ENCODE measurements around the gene ZBTB24. TPM values are rescaled to one million over a fixed set of nuclear protein-coding genes. Genes with fewer than 3 reads are reported as not detected.

ZBTB24 gene
- total and polyA plus RNA-seq, 8 donors: 1.4 to 9.3 (median 2.9) TPM

DNA sequence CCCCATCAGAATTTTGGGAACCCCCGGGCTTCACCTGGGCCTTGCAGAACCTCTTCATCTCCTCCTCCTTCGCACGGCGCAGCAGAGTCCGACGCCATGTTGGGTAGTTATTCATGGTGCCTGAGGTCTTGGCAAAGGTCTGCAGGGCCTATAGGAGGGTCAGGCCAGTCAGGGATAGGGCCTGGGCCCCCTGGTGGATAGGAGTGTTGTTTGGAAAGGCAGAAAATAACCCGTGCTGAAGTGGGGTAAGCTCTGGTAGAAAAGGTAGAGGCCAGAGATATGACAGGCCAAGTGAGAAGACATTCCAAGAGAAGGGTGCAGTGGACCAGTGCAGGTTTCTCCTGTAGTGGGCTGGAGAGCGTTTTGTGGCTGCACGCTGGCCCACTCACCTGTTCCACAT is 37.6 kb downstream of the ZBTB24 start:
- peaks cover 34 to 68% (median 51%) of the 10 kb centered on the region in 4 donors for H3K36me3 ChIP-seq

DNA sequence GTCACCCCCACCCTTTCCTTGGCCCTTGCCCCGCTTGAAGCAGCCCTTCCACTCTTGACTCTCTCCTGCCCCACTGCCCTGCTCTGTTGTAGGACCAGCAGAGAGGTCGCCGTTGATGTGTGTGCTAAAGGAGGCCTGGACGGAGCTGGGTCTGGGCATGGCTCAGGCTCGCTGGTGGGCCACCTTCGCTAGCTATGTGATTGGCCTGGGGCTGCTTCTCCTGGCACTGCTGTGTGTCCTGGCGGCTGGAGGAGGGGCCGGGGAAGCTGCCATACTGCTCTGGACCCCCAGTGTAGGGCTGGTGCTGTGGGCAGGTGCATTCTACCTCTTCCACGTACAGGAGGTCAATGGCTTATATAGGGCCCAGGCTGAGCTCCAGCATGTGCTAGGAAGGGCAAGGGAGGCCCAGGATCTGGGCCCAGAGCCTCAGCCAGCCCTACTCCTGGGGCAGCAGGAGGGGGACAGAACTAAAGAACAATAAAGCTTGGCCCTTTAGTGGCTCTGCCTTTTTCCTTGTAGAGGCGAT is 39.5 kb downstream of the ZBTB24 start:
- peaks cover 20 to 36% (median 29%) of the 10 kb centered on the region in 4 donors for H3K4me1 ChIP-seq
- H3K4me3 ChIP-seq: no peak overlapping the region
- intact Hi-C loops (cut with DNase I; ENCODE audit: low total_unique reads): no loop called here
- no peak for DNase-seq
- TF ChIP-seq EP300 (IDR thresholded peaks at IDR 0.05) (no peak), POLR2AphosphoS5 (IDR thresholded peaks at IDR 0.05) (no peak), POLR2A (IDR thresholded peaks at IDR 0.05) (no peak)
- TF ChIP-seq, protein P1, sequence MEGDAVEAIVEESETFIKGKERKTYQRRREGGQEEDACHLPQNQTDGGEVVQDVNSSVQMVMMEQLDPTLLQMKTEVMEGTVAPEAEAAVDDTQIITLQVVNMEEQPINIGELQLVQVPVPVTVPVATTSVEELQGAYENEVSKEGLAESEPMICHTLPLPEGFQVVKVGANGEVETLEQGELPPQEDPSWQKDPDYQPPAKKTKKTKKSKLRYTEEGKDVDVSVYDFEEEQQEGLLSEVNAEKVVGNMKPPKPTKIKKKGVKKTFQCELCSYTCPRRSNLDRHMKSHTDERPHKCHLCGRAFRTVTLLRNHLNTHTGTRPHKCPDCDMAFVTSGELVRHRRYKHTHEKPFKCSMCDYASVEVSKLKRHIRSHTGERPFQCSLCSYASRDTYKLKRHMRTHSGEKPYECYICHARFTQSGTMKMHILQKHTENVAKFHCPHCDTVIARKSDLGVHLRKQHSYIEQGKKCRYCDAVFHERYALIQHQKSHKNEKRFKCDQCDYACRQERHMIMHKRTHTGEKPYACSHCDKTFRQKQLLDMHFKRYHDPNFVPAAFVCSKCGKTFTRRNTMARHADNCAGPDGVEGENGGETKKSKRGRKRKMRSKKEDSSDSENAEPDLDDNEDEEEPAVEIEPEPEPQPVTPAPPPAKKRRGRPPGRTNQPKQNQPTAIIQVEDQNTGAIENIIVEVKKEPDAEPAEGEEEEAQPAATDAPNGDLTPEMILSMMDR (IDR thresholded peaks at IDR 0.05): no peak
- no peak overlapping the region for H3K27ac ChIP-seq
- H3K36me3 ChIP-seq: peaks cover 34 to 63% (median 51%) of the 10 kb centered on the region in 4 donors
- no peaks in the 10 kb centered on the region for H3K27me3 ChIP-seq
- H3K9me3 ChIP-seq: no peaks in the 10 kb centered on the region
- 92 to 95% (median 93%) methylated on average over 8 to 10 of the region's 10 CpGs for WGBS, 5 donors

More for the DNA sequence above, 37.6 kb downstream of the ZBTB24 start:
- intact Hi-C loops (cut with DNase I; ENCODE audit: low total_unique reads): no loop called here
- TF ChIP-seq, protein P1 (IDR thresholded peaks at IDR 0.05): no peak
- TF ChIP-seq POLR2A (IDR thresholded peaks at IDR 0.05): no peak
- TF ChIP-seq EP300 (IDR thresholded peaks at IDR 0.05): no peak
- no peak for TF ChIP-seq POLR2AphosphoS5 (IDR thresholded peaks at IDR 0.05)
- H3K27ac ChIP-seq: no peak overlapping the region
- no peaks in the 10 kb centered on the region for H3K9me3 ChIP-seq
- H3K4me1 ChIP-seq: peaks cover 9 to 19% (median 16%) of the 10 kb centered on the region in 4 donors
- no peak for DNase-seq
- no peak overlapping the region for H3K4me3 ChIP-seq
- 87 to 92% (median 88%) methylated on average over 6 to 9 of the region's 9 CpGs for WGBS, 5 donors
- H3K27me3 ChIP-seq: no peaks in the 10 kb centered on the region

DNA sequence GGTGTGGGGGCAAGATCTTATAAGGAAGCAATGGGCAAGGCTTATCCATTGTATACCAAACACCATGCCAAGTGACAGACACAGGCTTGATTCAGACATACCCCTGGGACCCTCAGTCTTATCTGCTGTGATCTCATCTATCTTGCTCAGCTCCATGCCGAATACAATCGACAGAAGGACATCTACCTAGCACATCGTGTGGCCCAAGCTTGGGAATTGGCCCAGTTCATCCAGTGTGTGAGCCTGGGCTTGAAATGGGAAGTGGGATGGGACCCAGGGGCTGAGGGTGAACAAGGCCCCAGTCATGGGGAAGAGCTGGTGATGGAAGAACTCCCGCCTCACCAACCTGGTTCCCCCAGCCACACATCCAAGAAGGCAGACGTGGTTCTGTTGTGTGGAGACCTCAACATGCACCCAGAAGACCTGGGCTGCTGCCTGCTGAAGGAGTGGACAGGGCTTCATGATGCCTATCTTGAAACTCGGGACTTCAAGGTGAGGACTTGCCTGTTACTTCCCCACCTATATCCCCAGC is 40.6 kb downstream of the ZBTB24 start:
- TF ChIP-seq, protein P1 (IDR thresholded peaks at IDR 0.05): no peak
- no peak for TF ChIP-seq POLR2AphosphoS5 (IDR thresholded peaks at IDR 0.05)
- no peak for TF ChIP-seq EP300 (IDR thresholded peaks at IDR 0.05)
- TF ChIP-seq POLR2A (IDR thresholded peaks at IDR 0.05): no peak
- H3K27ac ChIP-seq: no peak overlapping the region
- no peaks in the 10 kb centered on the region for H3K27me3 ChIP-seq
- H3K4me3 ChIP-seq: no peak overlapping the region
- 89 to 98% (median 92%) methylated on average over 6 of the region's 6 CpGs for WGBS, 5 donors
- peaks cover 34 to 56% (median 51%) of the 10 kb centered on the region in 4 donors for H3K36me3 ChIP-seq
- peaks cover 20 to 36% (median 29%) of the 10 kb centered on the region in 4 donors for H3K4me1 ChIP-seq
- intact Hi-C loops (cut with DNase I; ENCODE audit: low total_unique reads): no loop called here
- no peaks in the 10 kb centered on the region for H3K9me3 ChIP-seq
- peak in 1 of 2 donors; percentile 17 for DNase-seq

DNA sequence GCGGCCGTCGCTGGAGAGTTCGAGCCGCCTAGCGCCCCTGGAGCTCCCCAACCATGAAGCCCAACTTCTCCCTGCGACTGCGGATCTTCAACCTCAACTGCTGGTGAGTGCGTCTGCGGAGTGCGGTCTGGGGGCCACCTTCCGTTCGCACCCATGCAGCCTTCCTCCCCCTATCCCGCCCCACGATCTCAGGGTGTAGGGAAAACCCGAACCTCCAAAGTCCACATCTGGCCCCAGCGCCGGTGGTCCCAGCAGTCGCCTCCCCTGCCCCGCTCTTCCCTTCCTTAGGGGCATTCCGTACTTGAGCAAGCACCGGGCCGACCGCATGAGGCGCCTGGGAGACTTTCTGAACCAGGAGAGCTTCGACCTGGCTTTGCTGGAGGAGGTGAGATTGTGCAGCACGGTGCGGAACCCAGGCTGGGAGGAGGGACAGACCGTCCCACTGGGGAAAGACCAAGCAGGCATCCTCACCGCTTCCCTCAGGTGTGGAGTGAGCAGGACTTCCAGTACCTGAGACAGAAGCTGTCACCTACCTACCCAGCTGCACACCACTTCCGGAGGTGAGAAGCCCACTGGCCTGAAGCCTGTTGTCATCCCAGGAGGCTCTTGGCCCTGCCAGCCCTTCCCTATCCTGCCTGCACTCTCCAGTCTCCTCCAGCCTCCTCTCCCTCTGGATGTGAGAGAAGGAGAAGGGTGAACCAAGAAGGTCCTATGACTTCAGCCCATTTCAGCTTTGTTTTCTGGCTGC is 41.8 kb downstream of the ZBTB24 start:
- H3K36me3 ChIP-seq: peaks cover 23 to 44% (median 40%) of the 10 kb centered on the region in 4 donors
- TF ChIP-seq, protein P1 (IDR thresholded peaks at IDR 0.05): peak in 2 of 7 experiments; percentile 10 to 16
- no peak for TF ChIP-seq POLR2A (IDR thresholded peaks at IDR 0.05)
- no peak for TF ChIP-seq EP300 (IDR thresholded peaks at IDR 0.05)
- peak; percentile 51 to 87 for DNase-seq
- H3K27me3 ChIP-seq: no peaks in the 10 kb centered on the region
- H3K27ac ChIP-seq: peak overlapping the region; percentile 82 to 90 (median 85)
- H3K4me3 ChIP-seq: peak overlapping the region; percentile 62 to 89 (median 80)
- H3K9me3 ChIP-seq: no peaks in the 10 kb centered on the region
- 0 to 1% (median 1%) methylated on average over 20 to 31 of the region's 31 CpGs for WGBS, 5 donors
- intact Hi-C loops (cut with DNase I; ENCODE audit: low total_unique reads): no loop called here
- H3K4me1 ChIP-seq: peaks cover 20 to 36% (median 29%) of the 10 kb centered on the region in 4 donors
